Fibroblast of pulmonary artery (primary cell): ENCODE results near the gene MUS81.
"Not testable (repeated sequence)": the region's sequence is repeated elsewhere in the genome, so short reads cannot be mapped to it uniquely, and the experiment has no call there.

ENCODE experiments used
- DNase-seq: peaks from one replicate; pipeline ENCODE4 v3.0.0-alpha.2; 2010; ENCODE audit warnings: low read depth
- H3K4me3 ChIP-seq: replicated peaks from 2 replicates; pipeline ENCODE4 v1.5.1; 2011; ENCODE audit warnings: low read depth, mild to moderate bottlenecking, control low read depth, low read length, moderate library complexity
- TF ChIP-seq, protein P1 (sequence below): IDR thresholded peaks from 2 replicates; pipeline ENCODE4 v1.5.1; 2011; ENCODE audit warnings: mild to moderate bottlenecking, control low read depth, low read length, inconsistent platforms; ENCODE audit errors: missing control alignments

The MUS81 gene

DNA sequence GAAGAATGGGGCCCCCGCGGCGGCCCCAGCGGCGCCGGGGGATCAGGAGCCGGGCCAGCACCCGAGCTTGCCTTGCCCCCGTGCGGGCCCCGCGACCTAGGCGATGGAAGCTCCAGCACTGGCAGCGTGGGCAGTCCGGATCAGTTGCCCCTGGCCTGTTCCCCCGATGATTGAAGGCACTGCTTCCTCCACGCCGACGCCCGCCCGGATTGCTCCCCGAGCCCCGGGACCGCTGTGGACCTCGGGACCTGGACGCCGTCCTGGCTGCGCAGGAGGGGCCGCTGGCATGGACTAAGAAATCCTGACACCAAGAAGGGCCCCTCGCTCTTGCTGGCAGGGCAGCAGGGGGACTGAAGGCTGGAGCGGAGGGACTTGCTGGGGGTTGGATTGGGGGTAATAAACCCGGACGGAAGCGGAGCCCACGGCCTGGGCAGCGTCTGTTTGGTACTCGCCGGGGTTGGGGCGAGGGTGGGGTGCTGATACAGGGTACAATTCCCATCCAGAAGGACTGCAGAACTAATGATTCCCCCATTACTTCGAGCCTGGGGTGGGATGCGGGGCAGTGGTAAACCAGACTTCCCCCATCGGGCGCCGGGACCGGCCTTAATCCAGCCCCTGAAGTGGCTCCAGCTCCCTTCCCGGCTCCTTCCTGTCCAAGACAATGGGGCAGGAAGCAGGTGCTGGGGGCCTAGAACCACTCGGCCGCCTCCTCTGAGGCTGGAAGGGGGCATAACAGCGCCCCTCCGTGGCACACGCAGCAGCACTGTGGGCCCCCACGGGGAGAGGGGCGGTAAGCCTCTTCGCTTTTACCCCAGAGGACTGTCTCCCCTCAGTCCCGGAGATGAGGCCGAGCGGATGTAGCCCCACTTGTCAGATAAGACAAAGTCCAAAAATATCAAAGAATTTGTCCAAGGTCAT, 31.2 kb downstream of the MUS81 start:
- TF ChIP-seq, protein P1, sequence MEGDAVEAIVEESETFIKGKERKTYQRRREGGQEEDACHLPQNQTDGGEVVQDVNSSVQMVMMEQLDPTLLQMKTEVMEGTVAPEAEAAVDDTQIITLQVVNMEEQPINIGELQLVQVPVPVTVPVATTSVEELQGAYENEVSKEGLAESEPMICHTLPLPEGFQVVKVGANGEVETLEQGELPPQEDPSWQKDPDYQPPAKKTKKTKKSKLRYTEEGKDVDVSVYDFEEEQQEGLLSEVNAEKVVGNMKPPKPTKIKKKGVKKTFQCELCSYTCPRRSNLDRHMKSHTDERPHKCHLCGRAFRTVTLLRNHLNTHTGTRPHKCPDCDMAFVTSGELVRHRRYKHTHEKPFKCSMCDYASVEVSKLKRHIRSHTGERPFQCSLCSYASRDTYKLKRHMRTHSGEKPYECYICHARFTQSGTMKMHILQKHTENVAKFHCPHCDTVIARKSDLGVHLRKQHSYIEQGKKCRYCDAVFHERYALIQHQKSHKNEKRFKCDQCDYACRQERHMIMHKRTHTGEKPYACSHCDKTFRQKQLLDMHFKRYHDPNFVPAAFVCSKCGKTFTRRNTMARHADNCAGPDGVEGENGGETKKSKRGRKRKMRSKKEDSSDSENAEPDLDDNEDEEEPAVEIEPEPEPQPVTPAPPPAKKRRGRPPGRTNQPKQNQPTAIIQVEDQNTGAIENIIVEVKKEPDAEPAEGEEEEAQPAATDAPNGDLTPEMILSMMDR, result peak; percentile 29
- DNase-seq, result peak; percentile 59
- H3K4me3 ChIP-seq, result peak overlapping the region; percentile 74

DNA sequence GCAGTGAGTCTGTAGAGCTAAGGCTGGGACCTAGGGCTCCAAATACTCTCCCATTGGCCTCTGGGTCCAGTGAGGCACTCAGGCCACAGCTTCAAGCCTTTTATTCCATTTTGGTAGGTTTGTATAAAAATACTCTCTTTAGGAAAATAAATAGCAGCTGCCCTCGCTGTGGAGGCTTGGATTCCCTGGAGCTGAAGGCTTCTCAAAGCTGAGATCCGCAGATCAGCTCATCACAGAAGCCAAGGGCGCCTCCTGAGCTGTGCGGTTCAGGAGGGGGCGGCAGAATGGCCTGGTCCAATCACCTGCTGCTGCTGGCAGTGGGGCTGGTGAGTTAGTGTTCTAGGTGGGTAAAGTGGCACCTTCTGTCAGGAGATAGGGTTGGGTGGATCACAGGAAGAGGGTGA, 31.9 kb downstream of the MUS81 start:
- DNase-seq, result not testable (repeated sequence)
- H3K4me3 ChIP-seq, result peak overlapping the region; percentile 74

DNA sequence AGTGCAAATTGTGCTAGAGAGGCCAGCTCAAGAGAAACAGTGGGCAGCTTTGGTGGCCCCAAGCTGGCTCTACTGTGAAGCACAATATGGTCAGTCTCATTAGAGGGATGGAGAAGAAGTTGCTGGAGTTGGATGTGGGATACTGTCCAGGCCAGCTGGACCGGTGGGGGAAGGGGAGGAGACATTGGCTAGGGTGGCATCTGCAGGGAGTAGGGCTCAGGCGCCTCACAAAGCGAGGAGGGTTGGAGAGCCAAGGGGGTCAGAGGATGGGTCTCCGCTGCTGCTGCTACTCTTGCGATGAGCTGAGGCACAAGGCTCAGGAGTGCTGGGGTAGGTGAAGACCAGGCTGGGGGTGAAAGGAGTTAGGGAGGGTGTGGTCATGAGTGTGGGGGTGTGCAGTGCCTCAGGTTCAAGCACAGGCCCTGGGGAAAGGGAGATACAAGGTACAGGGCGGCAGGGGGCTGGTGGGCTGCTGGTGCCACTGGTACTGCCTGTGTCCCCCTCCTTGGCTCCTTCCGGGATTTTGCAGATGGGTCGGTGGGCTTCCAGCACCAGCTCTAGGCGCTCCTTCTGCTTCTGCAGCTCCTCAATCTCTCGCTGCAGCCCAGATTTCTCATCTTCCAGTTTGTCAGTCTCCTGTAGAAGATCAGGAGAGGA, 32.6 kb downstream of the MUS81 start:
- DNase-seq, result no peak
- peak overlapping the region; percentile 74 for H3K4me3 ChIP-seq

DNA sequence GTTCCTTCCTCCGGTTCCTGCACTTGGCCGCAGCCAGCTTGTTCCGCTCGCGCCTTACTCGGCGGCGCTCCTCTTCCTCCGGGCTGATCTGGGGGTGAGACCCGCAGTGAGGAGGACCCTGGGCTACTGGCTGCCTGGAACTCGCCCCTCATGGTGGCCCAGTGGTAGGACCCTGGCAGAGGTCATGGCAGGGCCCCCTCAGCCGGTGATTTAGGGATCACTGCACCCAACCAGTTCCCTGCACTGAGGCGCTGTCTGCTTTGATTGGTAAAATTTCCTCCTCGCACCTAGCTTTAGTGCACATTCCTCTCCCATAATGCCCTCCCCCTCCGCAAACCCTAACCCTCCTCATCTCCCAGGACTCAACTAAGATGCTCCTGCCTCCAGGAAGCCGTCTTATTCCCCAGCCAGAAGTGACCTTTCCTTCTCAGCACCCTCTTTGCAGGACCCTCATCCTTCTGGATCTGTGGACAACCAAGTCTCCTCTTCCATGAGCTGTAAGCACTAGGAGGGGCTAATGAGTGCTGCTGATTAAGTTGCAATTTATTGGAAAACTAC, 33.9 kb downstream of the MUS81 start:
- H3K4me3 ChIP-seq, result no peak overlapping the region
- no peak for DNase-seq
- TF ChIP-seq, protein P1, result no peak

More for the DNA sequence above, 32.6 kb downstream of the MUS81 start:
- TF ChIP-seq, protein P1, result no peak

DNA sequence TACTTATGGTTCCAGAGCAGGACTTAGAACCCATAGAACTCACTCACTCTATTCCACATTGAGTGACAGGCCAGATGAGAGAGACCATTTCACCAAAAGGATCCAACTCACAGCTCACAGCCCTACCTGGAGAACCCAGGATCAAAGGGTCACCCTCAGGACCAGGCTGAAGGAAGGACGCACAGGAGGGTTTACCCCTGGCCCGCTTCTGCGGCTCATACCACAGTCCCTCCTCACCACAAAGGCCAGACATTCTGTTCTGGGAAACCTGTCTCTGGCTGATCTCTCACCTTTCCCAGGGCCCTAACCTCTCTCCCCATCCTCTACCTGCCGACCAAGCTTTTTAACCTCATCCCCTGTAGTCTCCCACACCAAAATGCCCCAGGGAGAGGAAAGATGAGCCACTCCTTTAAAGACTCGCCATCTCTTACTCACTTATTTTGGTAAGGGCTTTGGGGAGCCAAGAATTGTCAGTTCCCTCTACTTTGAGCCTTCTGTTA, 35.3 kb downstream of the MUS81 start:
- DNase-seq, result no peak
- H3K4me3 ChIP-seq, result no peak overlapping the region
- TF ChIP-seq, protein P1, result no peak

DNA sequence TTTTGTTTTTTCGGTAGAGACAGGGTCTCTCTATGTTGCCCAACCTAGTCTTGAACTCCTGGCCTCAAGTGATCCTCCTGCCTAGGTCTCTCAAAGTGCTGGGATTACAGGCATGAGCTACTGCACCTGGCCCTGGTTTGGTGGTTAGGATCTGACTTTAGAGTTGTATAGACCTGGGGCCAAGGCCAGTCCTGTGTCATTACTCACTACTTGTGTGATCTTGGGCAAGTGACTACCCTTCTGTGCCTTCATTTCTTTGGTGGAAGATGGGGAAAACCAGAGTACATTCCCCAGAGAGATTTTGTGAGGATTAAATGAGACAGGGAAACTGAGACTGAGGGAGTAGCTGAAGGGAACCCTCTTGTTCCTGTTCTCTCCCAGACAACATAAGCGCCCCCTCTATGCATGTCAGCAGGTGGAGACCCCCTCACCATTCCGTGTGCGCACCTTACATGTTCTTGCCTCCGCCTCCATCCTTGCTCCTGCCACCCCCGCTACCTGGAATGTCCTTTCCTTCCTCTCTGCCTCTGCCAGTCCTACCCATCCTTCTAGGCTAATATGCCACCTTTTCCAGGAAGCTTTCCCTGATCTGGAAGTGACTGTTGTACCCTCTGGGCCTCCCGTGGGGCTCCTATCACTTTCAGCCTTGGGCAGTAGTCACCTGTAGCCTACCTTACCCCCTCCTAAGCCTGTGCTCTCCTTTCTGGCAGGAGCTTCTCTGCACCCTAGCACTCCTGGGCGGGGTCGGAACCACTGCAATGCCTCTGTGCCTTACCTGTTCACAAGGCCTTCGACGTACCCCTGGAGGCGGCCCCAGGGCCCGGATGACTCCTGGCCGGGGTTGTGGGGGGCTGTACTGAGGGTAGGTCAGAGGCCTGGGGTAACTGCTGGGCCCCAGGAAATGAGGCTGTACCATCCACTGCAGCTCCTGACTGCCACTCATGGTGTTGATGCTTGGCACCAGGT, 36.1 kb downstream of the MUS81 start:
- DNase-seq, result no peak
- H3K4me3 ChIP-seq, result no peak overlapping the region
- TF ChIP-seq, protein P1, result no peak
